Endothelial cell of umbilical vein (primary cell): Measurements from ENCODE around the gene NRXN3. TPM values are rescaled to one million over a fixed set of nuclear protein-coding genes. Genes with fewer than 3 reads are reported as not detected.

Source experiments
- BruUV-seq: library from RNA; stranded (reverse); fragments of 400-500 nt; replicated peaks from 2 replicates; lab custom pipeline; 2021; lab: Mats Ljungman, UMichigan
- CTCF ChIA-PET: fragments of 300-600, 350-600 bp; sonication (Branson Sonifier 250); formaldehyde crosslinking; loops from one replicate; lab custom pipeline; 2021; ENCODE audit warnings: antibody characterized with exemption, inconsistent platforms; lab: Charles Lee
- POLR2A ChIA-PET: fragments of 300-600, 350-600 bp; sonication (Branson Sonifier 250); formaldehyde crosslinking; loops from one replicate; lab custom pipeline; 2021; ENCODE audit warnings: antibody characterized with exemption, inconsistent platforms; lab: Charles Lee
- DNase-seq: peaks from one replicate; pipeline ENCODE4 v3.0.0-alpha.2; 2011; ENCODE audit warnings: low read depth, low spot score
- FAIRE-seq: peaks from 2 replicates; lab custom pipeline; 2011; peaks lifted over from hg19 to GRCh38; lab: Jason Lieb, UNC
- H2AFZ ChIP-seq: 2 replicates; pipeline ENCODE4 v1.6.0; 2012; ENCODE audit warnings: low read depth, low read length, control low read depth, inconsistent platforms
- H3K27ac ChIP-seq: 2 replicates; pipeline ENCODE4 v1.5.1; 2011; ENCODE audit warnings: low read depth, mild to moderate bottlenecking, control low read depth, low read length, moderate library complexity; ENCODE audit not compliant: insufficient read depth
- H3K27me3 ChIP-seq, 2 experiments: 2 replicates each; pipeline versions ENCODE4 v1.6.0 to v1.6.1; 2011; ENCODE audit warnings: low read length in 2 of 2, mixed read lengths in 1 of 2; ENCODE audit not compliant: control insufficient read depth in 2 of 2, insufficient read depth in 2 of 2
- H3K36me3 ChIP-seq, 2 experiments: 2 replicates in 1 of 2; 3 replicates in 1 of 2; pipeline ENCODE4 v1.5.1; 2011; ENCODE audit warnings: low read length in 2 of 2, mild to moderate bottlenecking in 1 of 2, moderate library complexity in 1 of 2; ENCODE audit not compliant: control insufficient read depth in 2 of 2, insufficient read depth in 2 of 2; ENCODE audit errors: extremely low read depth in 1 of 2
- H3K4me1 ChIP-seq: 3 replicates; pipeline ENCODE4 v1.5.1; 2011; ENCODE audit warnings: mild to moderate bottlenecking, low read length; ENCODE audit not compliant: control insufficient read depth, insufficient read depth; ENCODE audit errors: extremely low read depth
- H3K4me2 ChIP-seq: 2 replicates; pipeline ENCODE4 v1.6.1; 2011; ENCODE audit warnings: low read length, control low read depth, mixed read lengths; ENCODE audit not compliant: insufficient read depth
- H3K4me3 ChIP-seq, 3 experiments: fragments of 200-600 bp in 1 of 3; sonication (generic), shearing (Covaris generic) in 1 of 3; replicated peaks in 1 of 3; 2 replicates each; pipeline ENCODE4 v1.5.1; 2011 to 2016; ENCODE audit warnings: control low read depth in 3 of 3, low read length in 3 of 3, mild to moderate bottlenecking in 2 of 3, inconsistent platforms in 1 of 3, low read depth in 1 of 3, moderate library complexity in 1 of 3; ENCODE audit not compliant: insufficient read depth in 1 of 3
- H3K79me2 ChIP-seq: 2 replicates; pipeline ENCODE4 v1.6.0; 2012; ENCODE audit warnings: low read length, inconsistent platforms; ENCODE audit not compliant: control insufficient read depth, insufficient read depth
- H3K9ac ChIP-seq: replicated peaks from 2 replicates; pipeline ENCODE3; 2011; ENCODE audit warnings: low read length, control low read depth; ENCODE audit not compliant: insufficient read depth; ENCODE audit errors: extremely low read depth
- H3K9me1 ChIP-seq: replicated peaks from 3 replicates; pipeline ENCODE4 v1.6.0; 2011; ENCODE audit warnings: mild to moderate bottlenecking, low read length; ENCODE audit not compliant: control insufficient read depth, insufficient read depth; ENCODE audit errors: extremely low read depth
- H3K9me3 ChIP-seq: replicated peaks from 2 replicates; pipeline ENCODE4 v1.5.1; 2012; ENCODE audit warnings: low read length, inconsistent platforms; ENCODE audit not compliant: control insufficient read depth, insufficient read depth
- H4K20me1 ChIP-seq: replicated peaks from 2 replicates; pipeline ENCODE3; 2011; ENCODE audit warnings: mild to moderate bottlenecking, low read length; ENCODE audit not compliant: control insufficient read depth, insufficient read depth; ENCODE audit errors: extremely low read depth
- EZH2 ChIP-seq: IDR thresholded peaks from 2 replicates; pipeline ENCODE4 v1.6.1; 2012; ENCODE audit warnings: borderline replicate concordance, low read depth, mild to moderate bottlenecking, moderate library complexity, low read length, inconsistent platforms; ENCODE audit not compliant: severe bottlenecking
- FOS ChIP-seq: IDR thresholded peaks from 2 replicates; pipeline ENCODE4 v1.6.1; 2011; ENCODE audit warnings: mild to moderate bottlenecking, low read length, moderate library complexity, borderline replicate concordance; ENCODE audit not compliant: insufficient read depth
- GATA2 ChIP-seq: IDR thresholded peaks from 2 replicates; pipeline ENCODE4 v1.7.0; 2011; ENCODE audit warnings: low read depth, mild to moderate bottlenecking, moderate library complexity, mixed read lengths, low read length; ENCODE audit not compliant: insufficient read length, insufficient read depth
- JUN ChIP-seq: IDR thresholded peaks from 2 replicates; pipeline ENCODE4 v1.6.1; 2011; ENCODE audit warnings: borderline replicate concordance, low read depth; ENCODE audit not compliant: insufficient read length, insufficient read depth
- MYC ChIP-seq: IDR thresholded peaks from one replicate; pipeline ENCODE4 v1.6.1; 2011; ENCODE audit warnings: mild to moderate bottlenecking, low read depth, low read length
- POLR2A ChIP-seq: IDR thresholded peaks from 2 replicates; pipeline ENCODE4 v1.6.1; 2012; ENCODE audit warnings: low read depth, mild to moderate bottlenecking, control low read depth, low read length
- POLR2AphosphoS5 ChIP-seq: IDR thresholded peaks from 2 replicates; pipeline ENCODE4 v1.6.1; 2012; ENCODE audit warnings: low read depth, mild to moderate bottlenecking, control low read depth, low read length, moderate library complexity; ENCODE audit not compliant: insufficient read depth
- dilution Hi-C: fragments of 300-500 bp; cut with MboI; formaldehyde crosslinking; loops from one replicate; pipeline ENCODE4 v1.15.0; 2019; ENCODE audit warnings: low sequenced_read_pairs; ENCODE audit not compliant: extremely low pct_ligation_motif_present
- intact Hi-C: fragments of 100-400 bp; cut with micrococcal nuclease; formaldehyde crosslinking; loops from one replicate; pipeline ENCODE4 v1.10.0; 2022
- polyA plus RNA-seq, 4 experiments: library from polyadenylated mRNA; depleted of rRNA in 3 of 4; stranded (reverse) in 3 of 4; unstranded in 1 of 4; fragments of >200 nt; gene quantifications; 2 replicates each; pipeline versions ENCODE4 v1.2.1 to v1.2.3, GENCODE V29; 2011 to 2012; ENCODE audit warnings: missing spikeins in 1 of 4
- total RNA-seq: library from RNA; stranded (reverse); gene quantifications from 2 replicates; pipeline ENCODE4 v1.2.3, GENCODE V29; 2021

Gene NRXN3
- total and polyA plus RNA-seq, 2 donors (not counting 3 experiments of a cell fraction or from before 2014, with no cell fraction given) = 0.72 to 4.2 TPM

GRCh38 chr14:79500489-79500888, 1330.3 kb downstream of the NRXN3 start:
- DNase-seq = no peak
- no TSS peak for BruUV-seq
- H3K4me3 ChIP-seq = no peak overlapping the region

GRCh38 chr14:79502136-79502750, 1332.1 kb downstream of the NRXN3 start:
- DNase-seq = no peak
- Histone ChIP-seq H3K4me3 (no peak overlapping the region), H2AFZ (no peak overlapping the region), H3K27ac (no peak overlapping the region), H3K9me3 (no peaks in the 10 kb centered on the region), H3K79me2 (no peaks in the 10 kb centered on the region), H3K9me1 (no peaks in the 10 kb centered on the region), H3K36me3 (no peaks in the 10 kb centered on the region), H3K4me1 (no peaks in the 10 kb centered on the region), H3K4me2 (no peak overlapping the region), H3K9ac (no peak overlapping the region), H3K27me3 (no peaks in the 10 kb centered on the region), H4K20me1 (no peaks in the 10 kb centered on the region)
- ChIA-PET CTCF (no interaction called here), POLR2A (no interaction called here)
- TF ChIP-seq FOS = no peak
- TF ChIP-seq JUN = no peak
- no peak for TF ChIP-seq POLR2A
- TF ChIP-seq GATA2 = no peak
- TF ChIP-seq MYC = no peak
- TF ChIP-seq POLR2AphosphoS5 = no peak
- no peak for TF ChIP-seq EZH2
- intact Hi-C loops (no loop called here), dilution Hi-C loops (no loop called here)
- no TSS peak for BruUV-seq
- FAIRE-seq = no peak

More at GRCh38 chr14:79500489-79500888, 1330.3 kb downstream of the NRXN3 start:
- ChIA-PET POLR2A (no interaction called here), CTCF (no interaction called here)
- H3K9me3 ChIP-seq = no peaks in the 10 kb centered on the region
- no peaks in the 10 kb centered on the region for H4K20me1 ChIP-seq
- dilution Hi-C loops (no loop called here), intact Hi-C loops (no loop called here)
- no peaks in the 10 kb centered on the region for H3K36me3 ChIP-seq
- no peak overlapping the region for H2AFZ ChIP-seq
- H3K9me1 ChIP-seq = no peaks in the 10 kb centered on the region
- FAIRE-seq = no peak
- H3K27ac ChIP-seq = no peak overlapping the region
- TF ChIP-seq GATA2 (no peak), FOS (no peak), EZH2 (no peak), POLR2AphosphoS5 (no peak)
- H3K4me1 ChIP-seq = no peaks in the 10 kb centered on the region
- H3K79me2 ChIP-seq = no peaks in the 10 kb centered on the region
- H3K4me2 ChIP-seq = no peak overlapping the region
- H3K9ac ChIP-seq = no peak overlapping the region
- no peaks in the 10 kb centered on the region for H3K27me3 ChIP-seq
